Tibial nerve (tissue), 4 donors: ENCODE data around the gene WSB1. TPM values are rescaled to one million over a fixed set of nuclear protein-coding genes. Genes with fewer than 3 reads are reported as not detected.

Experiments used
- DNase-seq, 2 donors: peaks; one replicate each; pipeline ENCODE4 v3.0.0-alpha.2; 2019; ENCODE audit warnings: low spot score in 2 of 2
- H3K27ac ChIP-seq, 4 donors: fragments of 200-600 bp; sonication (generic) in 3 of 4; one replicate each; pipeline ENCODE4 v1.5.1; 2017 to 2019; ENCODE audit warnings: mild to moderate bottlenecking in 1 of 4
- H3K27me3 ChIP-seq, 2 donors: fragments of 200-600 bp; sonication (generic) in 1 of 2; one replicate each; pipeline versions ENCODE4 v1.5.1 to v1.6.0; 2017 to 2019
- H3K36me3 ChIP-seq, 3 donors: fragments of 200-600 bp; sonication (generic); one replicate each; pipeline ENCODE4 v1.5.1; 2018 to 2019
- H3K4me1 ChIP-seq, 4 donors: fragments of 200-600 bp; sonication (generic) in 3 of 4; one replicate each; pipeline ENCODE4 v1.5.1; 2017 to 2019
- H3K4me3 ChIP-seq, 4 donors: fragments of 200-600 bp; sonication (generic) in 3 of 4; one replicate each; pipeline ENCODE4 v1.5.1; 2017 to 2019; ENCODE audit warnings: mild to moderate bottlenecking in 1 of 4, moderate library complexity in 1 of 4
- H3K9me3 ChIP-seq, 4 donors: fragments of 200-600 bp; sonication (generic) in 3 of 4; one replicate each; pipeline ENCODE4 v1.5.1; 2017 to 2019
- EP300 ChIP-seq, 2 donors: sonication (generic); formaldehyde crosslinking; IDR thresholded peaks; one replicate each; pipeline ENCODE4 v1.6.1; 2017; ENCODE audit warnings: antibody characterized with exemption in 2 of 2, mild to moderate bottlenecking in 1 of 2
- POLR2A ChIP-seq, 2 donors: fragments of 450-650 bp; IDR thresholded peaks; one replicate each; pipeline ENCODE4 v1.6.1; 2017; ENCODE audit warnings: antibody characterized with exemption in 2 of 2, mild to moderate bottlenecking in 2 of 2, moderate library complexity in 2 of 2
- WGBS, 2 donors: methylation state at CpG; one replicate each; pipeline ENCODE4 v1.1.5; 2018; 5-methylcytosine and 5-hydroxymethylcytosine counted together
- total RNA-seq, 4 donors: library from RNA; depleted of rRNA; stranded (reverse); fragments of >200 nt; gene quantifications; one replicate each; pipeline ENCODE4 v1.1.0, GENCODE V29; 2016
- TF ChIP-seq, protein P1 (sequence below), 5 experiments: fragments of 200-600 bp in 3 of 5; fragments of 450-650 bp in 2 of 5; sonication (generic) in 3 of 5; IDR thresholded peaks; one replicate each; pipeline ENCODE4 v1.5.1; 2016 to 2019; ENCODE audit warnings: antibody characterized with exemption in 5 of 5, mild to moderate bottlenecking in 3 of 5, moderate library complexity in 2 of 5

WSB1 gene
- total RNA-seq, 4 donors from 2014 or later, result 201 to 225 (median 213) TPM

- H3K27me3 ChIP-seq, result no peaks in the 10 kb centered on the region
- 88 to 95% methylated on average over 4 of the region's 4 CpGs for WGBS, 2 donors
- TF ChIP-seq EP300 (IDR thresholded peaks at IDR 0.05) (no peak), POLR2A (IDR thresholded peaks at IDR 0.05) (no peak)
- TF ChIP-seq, protein P1, sequence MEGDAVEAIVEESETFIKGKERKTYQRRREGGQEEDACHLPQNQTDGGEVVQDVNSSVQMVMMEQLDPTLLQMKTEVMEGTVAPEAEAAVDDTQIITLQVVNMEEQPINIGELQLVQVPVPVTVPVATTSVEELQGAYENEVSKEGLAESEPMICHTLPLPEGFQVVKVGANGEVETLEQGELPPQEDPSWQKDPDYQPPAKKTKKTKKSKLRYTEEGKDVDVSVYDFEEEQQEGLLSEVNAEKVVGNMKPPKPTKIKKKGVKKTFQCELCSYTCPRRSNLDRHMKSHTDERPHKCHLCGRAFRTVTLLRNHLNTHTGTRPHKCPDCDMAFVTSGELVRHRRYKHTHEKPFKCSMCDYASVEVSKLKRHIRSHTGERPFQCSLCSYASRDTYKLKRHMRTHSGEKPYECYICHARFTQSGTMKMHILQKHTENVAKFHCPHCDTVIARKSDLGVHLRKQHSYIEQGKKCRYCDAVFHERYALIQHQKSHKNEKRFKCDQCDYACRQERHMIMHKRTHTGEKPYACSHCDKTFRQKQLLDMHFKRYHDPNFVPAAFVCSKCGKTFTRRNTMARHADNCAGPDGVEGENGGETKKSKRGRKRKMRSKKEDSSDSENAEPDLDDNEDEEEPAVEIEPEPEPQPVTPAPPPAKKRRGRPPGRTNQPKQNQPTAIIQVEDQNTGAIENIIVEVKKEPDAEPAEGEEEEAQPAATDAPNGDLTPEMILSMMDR (IDR thresholded peaks at IDR 0.05), result no peak
- no peaks in the 10 kb centered on the region for H3K36me3 ChIP-seq
- no peak for DNase-seq
- no peak overlapping the region for H3K27ac ChIP-seq
- peaks cover 0 to 28% (median 4%) of the 10 kb centered on the region in 4 donors for H3K4me1 ChIP-seq
- H3K4me3 ChIP-seq, result no peak overlapping the region
- no peaks in the 10 kb centered on the region for H3K9me3 ChIP-seq
Measured at GRCh38 chr17:27259356-27259755, 34.6 kb upstream of the WSB1 start.

DNA sequence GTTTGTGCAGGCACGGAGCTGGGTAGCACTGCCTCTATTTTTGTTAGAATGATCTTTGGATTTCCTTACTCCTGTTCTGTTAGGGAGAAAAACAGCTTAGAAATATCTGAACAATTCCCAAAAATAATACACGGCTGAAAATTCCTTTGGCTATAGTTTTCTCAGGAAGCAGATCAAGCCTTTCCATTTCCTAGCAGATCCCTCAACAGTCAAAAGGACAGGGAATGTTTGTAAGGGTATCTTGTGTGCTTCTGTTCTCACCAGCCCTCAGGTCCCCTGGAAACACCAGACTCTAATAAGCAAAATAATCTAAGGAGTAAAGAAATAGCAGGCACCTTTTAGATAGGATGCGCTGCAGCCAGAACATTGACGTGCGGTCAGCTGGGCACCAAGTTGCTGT, 30.5 kb upstream of the WSB1 start:
- no peaks in the 10 kb centered on the region for H3K36me3 ChIP-seq
- peak overlapping the region in 2 of 4 donors; percentile 29 to 39 for H3K27ac ChIP-seq
- H3K9me3 ChIP-seq, result no peaks in the 10 kb centered on the region
- H3K4me3 ChIP-seq, result no peak overlapping the region
- WGBS, 2 donors, result 58 to 59% methylated on average over 5 of the region's 5 CpGs
- no peak for DNase-seq
- H3K4me1 ChIP-seq, result peaks cover 0 to 9% (median 0%) of the 10 kb centered on the region in 4 donors
- no peaks in the 10 kb centered on the region for H3K27me3 ChIP-seq
- no peak for TF ChIP-seq POLR2A (IDR thresholded peaks at IDR 0.05)
- TF ChIP-seq, protein P1 (IDR thresholded peaks at IDR 0.05), result no peak
- no peak for TF ChIP-seq EP300 (IDR thresholded peaks at IDR 0.05)

- no peak for DNase-seq
- Histone ChIP-seq H3K4me3 (no peak overlapping the region), H3K27ac (peak overlapping the region in 2 of 4 donors; percentile 29 to 39), H3K36me3 (no peaks in the 10 kb centered on the region), H3K4me1 (peaks cover 0 to 9% (median 0%) of the 10 kb centered on the region in 4 donors), H3K27me3 (no peaks in the 10 kb centered on the region), H3K9me3 (no peaks in the 10 kb centered on the region)
- TF ChIP-seq, protein P1 (IDR thresholded peaks at IDR 0.05), result no peak
- TF ChIP-seq EP300 (IDR thresholded peaks at IDR 0.05) (no peak), POLR2A (IDR thresholded peaks at IDR 0.05) (no peak)
- 87 to 91% methylated on average over 11 of the region's 11 CpGs for WGBS, 2 donors
Measured at GRCh38 chr17:27264068-27264812, 29.7 kb upstream of the WSB1 start.

- H3K4me3 ChIP-seq, result no peak overlapping the region
- peaks cover 0 to 9% (median 0%) of the 10 kb centered on the region in 4 donors for H3K4me1 ChIP-seq
- no peaks in the 10 kb centered on the region for H3K36me3 ChIP-seq
- H3K27me3 ChIP-seq, result no peaks in the 10 kb centered on the region
- no peaks in the 10 kb centered on the region for H3K9me3 ChIP-seq
- TF ChIP-seq EP300 (IDR thresholded peaks at IDR 0.05) (peak in 1 of 2 donors; percentile 38), POLR2A (IDR thresholded peaks at IDR 0.05) (no peak)
- TF ChIP-seq, protein P1 (IDR thresholded peaks at IDR 0.05), result no peak
- WGBS, 2 donors, result 3 to 79% methylated on average over 1 of the region's 1 CpG
- H3K27ac ChIP-seq, result no peak overlapping the region
- DNase-seq, result no peak
Measured at GRCh38 chr17:27265333-27265732, 28.6 kb upstream of the WSB1 start.

- DNase-seq, result no peak
- H3K9me3 ChIP-seq, result no peaks in the 10 kb centered on the region
- no peaks in the 10 kb centered on the region for H3K36me3 ChIP-seq
- H3K27ac ChIP-seq, result no peak overlapping the region
- peaks cover 0 to 9% (median 0%) of the 10 kb centered on the region in 4 donors for H3K4me1 ChIP-seq
- 80 to 86% methylated on average over 1 of the region's 1 CpG for WGBS, 2 donors
- H3K27me3 ChIP-seq, result no peaks in the 10 kb centered on the region
- TF ChIP-seq, protein P1 (IDR thresholded peaks at IDR 0.05), result no peak
- TF ChIP-seq POLR2A (IDR thresholded peaks at IDR 0.05), result no peak
- no peak for TF ChIP-seq EP300 (IDR thresholded peaks at IDR 0.05)
- H3K4me3 ChIP-seq, result no peak overlapping the region
Measured at GRCh38 chr17:27266228-27266627, 27.7 kb upstream of the WSB1 start.
